Stimulated activated CD8-positive, alpha-beta memory T cell treated with anti-CD3 and anti-CD28 coated beads, Interleukin-15, amount 100 ng/mL, for 24 hours (primary cell): ENCODE data around the gene CALB2.
"Not testable (repeated sequence)": the region's sequence is repeated elsewhere in the genome, so short reads cannot be mapped to it uniquely, and the experiment has no call there.

ENCODE experiments used
- DNase-seq: peaks from one replicate; pipeline ENCODE4 v3.0.0-alpha.2; 2020; ENCODE audit warnings: low read depth

CALB2 gene, protein sequence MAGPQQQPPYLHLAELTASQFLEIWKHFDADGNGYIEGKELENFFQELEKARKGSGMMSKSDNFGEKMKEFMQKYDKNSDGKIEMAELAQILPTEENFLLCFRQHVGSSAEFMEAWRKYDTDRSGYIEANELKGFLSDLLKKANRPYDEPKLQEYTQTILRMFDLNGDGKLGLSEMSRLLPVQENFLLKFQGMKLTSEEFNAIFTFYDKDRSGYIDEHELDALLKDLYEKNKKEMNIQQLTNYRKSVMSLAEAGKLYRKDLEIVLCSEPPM

GRCh38 chr16:71358464-71358998 lies at the start of gene CALB2:
TSS of gene CALB2 (plus strand) at chr16:71358723. CDS start at chr16:71358793, 70 bp downstream.
- DNase-seq, result peak; percentile 65

GRCh38 chr16:71311553-71312158 lies 46.9 kb upstream of the CALB2 start:
- DNase-seq, result no peak

- not testable (repeated sequence) for DNase-seq
These were observed 44.9 kb upstream of the CALB2 start for GRCh38 chr16:71313591-71313990.

GRCh38 chr16:71315269-71315668 lies 43.3 kb upstream of the CALB2 start:
- DNase-seq, result no peak

DNA sequence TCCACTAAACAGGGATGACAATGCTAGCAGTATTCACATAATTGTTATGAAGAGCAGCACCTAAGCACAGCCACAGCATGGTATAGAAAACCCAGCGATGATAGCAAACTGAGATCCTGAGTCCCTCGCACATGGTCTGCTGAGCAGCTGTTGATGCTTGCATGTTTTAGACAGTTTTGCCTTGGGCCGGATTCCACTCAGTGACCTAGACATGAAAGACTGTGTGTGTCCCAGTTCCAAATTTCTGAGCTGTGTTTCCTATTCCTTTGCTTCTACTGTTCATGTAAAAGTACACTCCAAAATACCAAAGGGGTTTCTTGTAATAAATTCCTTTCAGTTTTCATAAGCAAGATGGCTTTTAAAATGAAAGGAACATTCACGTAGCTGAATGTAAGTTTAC lies 38.5 kb upstream of the CALB2 start:
- no peak for DNase-seq

GRCh38 chr16:71327720-71328119 lies 30.8 kb upstream of the CALB2 start:
- DNase-seq, result no peak

DNA sequence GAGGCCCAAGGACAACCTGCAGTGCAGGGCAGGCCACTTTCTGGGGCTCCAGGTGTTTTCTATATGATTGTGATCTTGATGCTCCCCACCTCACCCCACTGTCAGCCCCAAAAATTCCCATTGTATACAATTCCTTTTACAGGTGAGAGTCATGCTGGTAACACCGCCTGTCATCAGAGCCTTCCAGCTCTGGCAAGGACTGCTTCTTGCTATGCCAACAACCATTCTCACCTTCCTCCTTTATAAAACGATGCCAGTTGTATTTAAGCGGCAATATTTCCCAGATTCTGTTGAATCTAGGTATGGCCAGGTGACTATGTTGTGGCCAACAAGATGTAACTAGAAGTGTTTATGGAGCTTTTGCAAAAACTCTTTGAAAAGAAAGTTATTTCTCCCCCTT lies 30.4 kb upstream of the CALB2 start:
- DNase-seq, result no peak

DNA sequence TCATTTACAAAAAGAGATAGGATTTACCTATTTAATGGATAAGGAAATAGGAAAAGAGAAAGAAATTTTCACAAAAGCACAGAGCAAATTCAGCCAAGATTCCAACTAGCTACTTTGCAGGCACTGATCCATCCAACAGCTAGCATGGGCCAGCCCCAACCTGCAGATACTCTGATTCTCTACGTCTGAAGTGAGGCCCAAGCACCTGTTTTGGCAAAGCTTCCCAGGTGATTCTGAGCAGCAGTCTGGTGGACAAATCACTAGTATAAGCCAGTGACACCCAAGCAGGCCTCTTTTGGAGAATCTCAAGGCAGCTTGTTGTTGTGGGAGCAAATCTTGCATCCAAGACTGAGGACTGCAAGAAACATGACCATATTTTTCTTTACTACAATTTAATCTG lies 20.9 kb upstream of the CALB2 start:
- no peak for DNase-seq

- no peak for DNase-seq
These were observed 20.3 kb upstream of the CALB2 start for GRCh38 chr16:71338193-71338592.

- DNase-seq, result no peak
These were observed 19.9 kb upstream of the CALB2 start for GRCh38 chr16:71338632-71339031.

DNA sequence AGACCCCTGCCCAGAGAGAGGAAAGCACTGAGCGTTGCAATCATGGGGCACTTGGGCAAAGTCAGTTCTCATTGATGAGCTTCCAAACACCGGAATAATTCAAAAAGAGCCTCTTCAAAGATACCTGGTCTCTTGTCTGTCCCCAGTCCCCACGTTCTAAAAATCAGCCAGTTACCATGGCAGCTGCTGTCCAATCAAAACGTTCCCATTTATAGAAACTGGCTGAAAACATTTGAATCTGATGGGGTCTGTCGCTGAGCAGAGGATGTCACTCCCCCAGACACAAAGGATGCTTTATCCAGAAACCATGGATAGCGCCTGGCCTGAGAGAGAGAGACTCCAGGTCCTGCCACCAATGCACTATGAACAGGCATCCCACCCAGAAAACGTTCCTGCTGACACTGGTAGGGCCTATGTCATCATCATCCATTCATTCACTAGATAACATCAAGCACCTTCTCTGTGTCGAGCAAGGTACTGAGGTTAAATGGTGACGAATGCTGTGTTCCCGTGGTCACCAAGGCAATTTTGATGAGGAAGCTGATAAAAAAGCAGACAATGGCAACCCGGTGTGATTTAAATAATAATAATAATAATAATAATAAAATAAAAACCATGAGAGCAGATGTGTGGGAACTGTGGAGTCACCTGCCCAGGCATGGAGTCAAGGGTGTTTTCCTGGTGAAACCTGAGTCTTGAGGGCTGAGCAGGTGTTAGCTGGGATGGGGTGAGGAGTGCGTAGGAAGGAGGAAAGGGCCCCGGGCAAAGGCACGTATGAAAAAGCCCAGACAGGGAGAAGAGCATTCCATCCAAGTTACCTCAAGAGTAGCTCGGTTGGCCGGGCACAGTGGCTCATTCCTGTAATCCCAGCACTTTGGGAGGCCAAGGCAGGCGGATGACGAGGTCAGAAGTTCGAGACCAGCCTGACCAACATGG lies 19.0 kb upstream of the CALB2 start:
- no peak for DNase-seq

GRCh38 chr16:71340406-71340805 lies 18.1 kb upstream of the CALB2 start:
- no peak for DNase-seq

- DNase-seq, result no peak
These were observed 16.6 kb upstream of the CALB2 start for GRCh38 chr16:71341881-71342280.

DNA sequence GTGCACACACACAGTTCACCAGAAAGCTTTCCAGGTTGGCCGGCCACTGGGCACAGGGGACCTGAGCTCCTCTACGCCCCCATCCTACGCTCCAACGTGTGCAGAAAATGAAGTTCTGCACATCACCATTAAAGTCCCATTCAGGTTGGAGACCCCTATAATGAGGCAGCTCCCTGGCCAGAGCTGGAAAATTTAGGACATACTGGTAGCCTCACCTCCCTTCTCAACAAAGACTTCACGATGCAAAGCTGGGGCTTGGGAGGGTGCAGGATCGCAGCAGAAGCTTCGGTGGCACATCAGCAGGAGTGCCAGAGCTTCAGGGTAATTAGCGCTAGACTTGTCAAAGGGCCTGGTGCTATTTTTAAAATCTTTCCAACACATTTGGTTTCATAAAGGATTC lies 15.4 kb upstream of the CALB2 start:
- no peak for DNase-seq

GRCh38 chr16:71344315-71344905 lies 14.1 kb upstream of the CALB2 start:
- no peak for DNase-seq

DNA sequence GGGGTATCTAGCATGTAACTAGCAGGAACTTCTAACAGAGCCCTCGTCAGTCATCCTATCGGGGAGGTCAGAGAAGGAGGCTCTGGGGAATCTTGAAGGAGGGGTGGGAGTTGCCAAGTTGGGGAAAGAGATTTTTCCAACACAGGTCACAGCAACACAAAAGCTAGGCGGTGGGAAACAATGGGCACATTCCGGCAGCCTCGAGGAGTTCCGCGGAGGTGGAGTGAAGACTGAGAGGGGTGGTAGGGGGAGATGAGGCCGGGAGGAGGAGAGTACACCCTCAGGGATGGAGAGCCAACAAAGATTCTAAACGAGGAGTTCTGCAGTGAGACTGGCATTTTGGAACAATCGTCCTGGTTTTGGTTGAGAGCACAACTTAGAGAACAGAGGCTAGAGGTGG lies 13.5 kb upstream of the CALB2 start:
- DNase-seq, result no peak

- DNase-seq, result no peak
These were observed 11.4 kb upstream of the CALB2 start for GRCh38 chr16:71347146-71347545.

GRCh38 chr16:71348262-71349085 lies 10.0 kb upstream of the CALB2 start:
- no peak for DNase-seq

DNA sequence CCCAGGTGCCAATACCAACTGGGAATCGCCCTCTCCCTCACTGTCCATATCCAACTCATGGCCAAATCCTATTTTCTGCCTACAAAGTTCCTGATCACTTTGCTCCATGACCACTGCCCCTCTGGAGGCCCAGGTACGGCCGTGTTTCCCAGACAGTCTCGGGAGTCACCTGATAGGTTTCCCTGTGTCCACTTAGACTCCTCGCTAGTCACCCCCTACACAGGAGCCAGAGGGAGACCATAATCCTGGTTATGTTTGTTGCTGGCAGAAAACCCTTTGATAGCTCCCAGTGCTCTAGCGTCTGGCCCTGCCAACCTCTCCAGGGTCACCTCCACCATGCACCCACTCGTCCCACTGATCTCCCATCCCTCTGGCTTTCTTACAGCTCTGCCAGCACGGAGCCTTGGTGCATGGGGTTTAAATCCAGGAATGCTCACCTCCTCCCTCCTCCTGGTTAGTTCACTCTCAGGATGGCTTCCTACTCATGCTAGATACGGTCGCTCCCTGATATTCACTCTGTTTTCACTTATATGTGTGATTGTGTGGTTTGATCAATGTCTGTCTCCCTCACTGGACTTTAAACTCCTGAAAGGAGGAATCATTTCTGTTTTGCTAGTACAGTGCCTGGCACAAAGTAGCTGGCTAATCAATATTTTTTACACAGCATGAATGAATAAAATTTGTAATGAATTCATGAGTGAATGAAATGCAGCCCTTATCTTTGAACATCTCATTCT lies 7.5 kb upstream of the CALB2 start:
- DNase-seq, result no peak

- DNase-seq, result no peak
These were observed 7.0 kb upstream of the CALB2 start for GRCh38 chr16:71351558-71351901.

DNA sequence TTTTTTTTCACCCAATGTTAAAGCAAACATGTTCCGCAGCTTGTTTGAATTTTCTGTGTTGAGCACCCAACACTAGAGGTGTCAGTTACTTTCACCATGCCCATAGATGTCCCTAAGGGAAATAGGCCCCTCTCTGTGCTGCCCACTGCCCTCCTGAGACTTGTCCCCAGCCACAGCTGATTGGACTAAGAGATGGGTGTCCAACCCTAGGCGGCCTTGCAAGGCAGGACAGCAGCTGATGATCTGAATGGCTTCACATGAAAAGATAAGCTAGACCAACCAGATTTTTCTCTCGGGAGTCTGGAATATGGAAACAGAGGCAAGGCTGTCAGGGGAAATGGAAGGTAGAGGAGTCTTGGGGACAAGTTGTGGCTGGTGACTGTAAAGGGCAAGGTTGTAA lies 6.1 kb upstream of the CALB2 start:
- no peak for DNase-seq
